GM21423 (cell line): Measurements from ENCODE around the gene CACNA2D1.
"Not testable (repeated sequence)": the region's sequence is repeated elsewhere in the genome, so short reads cannot be mapped to it uniquely, and the experiment has no call there.

Source experiments
- ATAC-seq: cut with Tn5 transposase; IDR thresholded peaks from one replicate; pipeline ENCODE4 v1.9.1; 2021; ENCODE audit warnings: mild to moderate bottlenecking, moderate library complexity; ENCODE audit not compliant: unreplicated experiment

CACNA2D1 gene

DNA sequence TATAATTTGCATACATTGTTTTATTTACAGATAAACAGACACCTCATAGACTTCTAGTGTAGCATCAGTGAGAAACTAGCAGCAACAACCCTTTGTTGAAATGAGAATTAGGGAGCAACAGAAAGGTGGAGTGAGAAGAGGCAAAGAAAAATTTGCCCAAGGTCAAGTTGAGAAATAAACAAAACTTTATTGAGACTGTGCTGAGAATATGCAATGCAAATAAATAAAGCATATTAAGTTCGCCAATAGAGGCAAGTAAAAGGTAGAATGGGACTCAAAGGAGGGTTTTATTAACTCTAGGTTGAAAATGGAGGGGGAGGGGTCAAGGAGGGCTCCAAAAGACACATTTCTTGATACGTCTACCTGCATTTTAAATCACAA lies 49.7 kb downstream of the CACNA2D1 start:
- ATAC-seq: no peak

DNA sequence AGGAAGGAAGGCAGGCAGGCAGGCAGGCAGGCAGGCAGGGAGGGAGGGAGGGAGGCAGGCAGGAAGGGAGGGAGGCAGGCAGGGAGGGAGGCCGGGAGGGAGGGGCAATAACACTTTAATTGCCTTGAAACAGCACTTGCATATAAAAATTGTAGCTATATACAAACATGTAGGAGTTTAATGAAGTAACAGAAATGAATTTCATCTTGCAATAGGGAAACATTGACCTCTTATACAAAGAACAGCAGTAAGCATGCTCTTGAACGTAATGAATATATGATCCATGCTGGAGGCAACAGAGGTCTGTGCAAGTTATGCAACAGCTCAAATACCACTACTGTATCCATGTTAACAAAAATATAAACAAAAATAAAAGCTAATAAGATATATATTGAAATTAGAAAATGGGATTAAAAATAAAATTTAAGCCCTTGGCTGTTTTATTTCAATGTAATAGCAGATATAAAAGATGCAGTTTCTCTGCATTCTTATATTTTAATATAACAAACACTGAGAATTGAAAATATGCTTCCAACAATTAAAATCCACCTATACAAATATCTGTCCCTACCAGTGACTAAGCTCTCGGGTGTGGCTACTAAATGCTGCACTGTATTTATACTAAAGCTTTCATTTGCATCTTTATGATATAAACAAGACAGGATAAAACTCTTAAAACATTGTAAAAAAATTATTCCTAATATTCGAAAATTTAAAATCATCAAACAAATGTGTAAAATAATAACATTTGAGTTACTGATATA lies 50.3 kb downstream of the CACNA2D1 start:
- no peak for ATAC-seq

DNA sequence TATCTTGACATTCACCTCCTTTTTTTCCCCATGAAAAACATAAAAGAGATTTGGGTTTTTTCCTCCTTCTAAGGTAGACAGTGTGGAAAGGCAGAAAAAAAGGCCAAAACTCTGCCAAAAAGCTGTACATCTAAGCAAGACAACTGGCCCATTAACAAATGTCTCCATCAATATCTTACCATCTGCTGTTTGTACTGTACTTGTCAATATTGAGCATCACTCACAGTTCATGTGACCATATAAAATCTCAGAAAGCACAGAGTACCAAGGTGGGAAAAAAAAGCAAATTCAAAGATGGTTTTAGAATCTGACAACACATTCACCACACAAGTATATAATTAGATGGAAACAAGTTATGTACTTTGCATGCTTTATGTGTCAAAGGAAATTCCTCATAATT lies 52.6 kb downstream of the CACNA2D1 start:
- no peak for ATAC-seq

DNA sequence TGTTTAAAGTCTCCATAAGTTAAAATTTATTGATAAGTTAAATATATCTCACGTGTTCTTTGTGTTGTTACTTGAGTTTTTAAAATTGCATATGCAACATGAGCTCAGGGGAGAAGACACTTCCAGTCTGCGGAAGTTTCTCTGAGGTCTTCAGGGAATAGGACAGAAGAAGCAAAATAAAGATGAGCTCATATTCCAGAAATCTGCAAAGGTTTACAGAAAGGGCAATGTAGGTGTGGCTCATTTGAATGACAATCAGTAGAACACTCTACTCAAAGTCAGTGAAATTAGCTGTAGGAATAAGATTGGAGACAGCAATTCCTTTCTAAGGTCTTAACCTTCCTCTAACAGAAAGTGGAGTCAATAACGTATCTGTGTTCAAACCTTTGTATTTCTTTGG lies 53.7 kb downstream of the CACNA2D1 start:
- no peak for ATAC-seq

DNA sequence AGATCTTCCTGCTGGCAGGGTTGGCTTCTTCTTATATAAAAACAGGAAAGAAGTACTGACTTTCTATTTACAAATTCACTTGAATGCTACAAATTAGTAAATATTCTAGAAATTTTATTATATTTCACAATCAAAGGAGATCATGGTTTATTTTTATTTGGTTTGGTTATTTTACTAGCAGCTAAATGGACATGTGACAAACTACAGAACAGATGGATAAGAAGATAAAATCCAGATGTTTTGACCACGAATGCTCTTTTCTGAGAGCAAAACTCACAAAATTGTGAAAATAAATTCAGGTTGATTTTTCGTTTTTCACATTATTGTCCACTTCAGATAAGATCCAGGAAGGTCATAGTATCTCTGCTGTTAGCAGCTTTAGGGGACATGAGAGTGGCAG lies 55.4 kb downstream of the CACNA2D1 start:
- ATAC-seq: no peak

DNA sequence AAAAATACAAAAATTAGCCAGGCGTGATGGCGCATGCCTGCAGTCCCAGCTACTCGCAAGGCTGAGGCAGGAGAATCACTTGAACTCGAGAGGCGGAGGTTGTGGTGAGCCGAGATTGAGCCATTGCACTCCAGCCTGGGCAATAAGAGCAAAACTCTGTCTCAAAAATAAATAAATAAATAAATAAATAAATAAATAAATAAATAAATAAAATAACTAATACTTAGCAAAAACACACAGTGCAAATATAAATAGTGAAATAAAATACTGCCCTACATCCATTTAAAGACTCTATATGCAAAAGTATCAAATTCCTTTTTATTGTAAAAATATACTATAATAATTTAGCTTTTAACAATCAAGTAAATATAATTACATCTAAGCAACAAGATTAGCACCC lies 57.0 kb downstream of the CACNA2D1 start:
- not testable (repeated sequence) for ATAC-seq

DNA sequence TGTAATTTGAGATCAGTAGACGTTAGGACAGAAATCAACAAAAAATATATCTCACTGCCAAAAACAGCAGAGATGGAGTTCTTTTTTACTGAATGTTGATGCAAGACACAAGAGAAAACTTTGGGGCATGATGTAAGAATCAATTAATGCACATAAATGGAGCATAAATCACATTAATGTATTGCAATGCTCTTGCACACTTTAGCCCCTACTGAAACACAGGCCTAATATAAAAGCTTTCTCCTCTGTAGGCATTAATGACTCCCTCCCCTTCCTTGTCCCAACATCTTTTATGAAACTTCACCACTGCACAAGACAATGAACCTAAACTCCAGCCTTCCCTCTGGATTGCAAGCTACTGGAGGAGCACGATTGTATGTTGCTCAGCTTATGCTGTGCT lies 58.8 kb downstream of the CACNA2D1 start:
- no peak for ATAC-seq

DNA sequence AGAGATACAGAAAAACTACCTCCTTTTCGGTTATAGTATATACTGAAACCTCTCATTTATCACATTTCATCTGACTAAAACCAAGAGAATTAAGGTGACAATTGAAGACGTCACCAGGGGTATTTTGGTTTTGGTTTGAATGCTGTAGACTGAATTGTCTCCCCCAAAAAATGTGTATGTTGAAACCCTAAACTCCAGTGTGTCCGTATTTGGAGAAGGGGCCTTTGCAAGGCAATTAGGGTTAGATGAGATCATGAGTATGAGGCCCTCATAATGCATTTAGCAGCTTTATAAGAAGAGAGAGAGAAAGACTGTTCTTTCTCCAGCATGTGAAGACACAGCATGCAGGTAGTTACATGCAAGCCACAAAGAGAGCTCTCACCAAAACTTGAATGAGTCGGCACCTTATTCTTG lies 59.5 kb downstream of the CACNA2D1 start:
- no peak for ATAC-seq

DNA sequence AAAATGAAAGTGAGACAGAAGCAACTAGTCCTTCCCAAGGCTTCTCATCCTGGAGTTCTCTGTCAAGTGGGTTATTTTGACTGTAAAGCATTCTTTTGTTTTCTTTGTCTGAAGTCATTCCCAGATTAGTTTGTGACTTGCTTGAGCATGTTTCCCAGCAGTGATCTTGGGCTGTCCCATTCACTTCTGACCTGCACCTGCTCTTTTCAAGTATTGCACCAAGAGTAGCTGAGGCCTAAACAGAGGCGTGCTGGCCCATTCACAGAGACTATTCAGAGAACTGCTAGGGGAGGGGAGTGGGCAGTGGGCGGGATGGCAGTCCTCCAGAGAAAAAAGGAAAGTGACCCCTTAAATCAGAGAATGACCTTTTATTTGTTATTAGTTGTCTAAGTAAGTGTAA lies 61.3 kb downstream of the CACNA2D1 start:
- no peak for ATAC-seq

DNA sequence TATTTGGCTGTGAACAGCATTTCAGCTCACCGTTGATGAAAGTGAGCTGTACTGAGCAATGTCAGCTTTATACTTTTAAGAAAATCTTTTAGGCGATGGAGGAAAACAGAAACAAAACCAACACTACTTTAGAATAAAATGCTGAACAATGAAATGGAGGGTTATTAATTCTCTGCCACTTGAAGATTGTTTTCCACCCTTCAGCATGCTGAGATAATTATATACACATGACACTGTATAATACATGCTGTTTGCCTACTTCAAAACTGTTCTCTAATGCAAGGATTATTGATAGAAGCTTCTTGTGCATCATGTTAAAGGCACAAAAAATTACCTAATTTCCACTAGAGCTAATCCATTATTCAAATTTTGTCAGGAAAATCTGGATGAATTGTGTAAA lies 66.8 kb downstream of the CACNA2D1 start:
- no peak for ATAC-seq

DNA sequence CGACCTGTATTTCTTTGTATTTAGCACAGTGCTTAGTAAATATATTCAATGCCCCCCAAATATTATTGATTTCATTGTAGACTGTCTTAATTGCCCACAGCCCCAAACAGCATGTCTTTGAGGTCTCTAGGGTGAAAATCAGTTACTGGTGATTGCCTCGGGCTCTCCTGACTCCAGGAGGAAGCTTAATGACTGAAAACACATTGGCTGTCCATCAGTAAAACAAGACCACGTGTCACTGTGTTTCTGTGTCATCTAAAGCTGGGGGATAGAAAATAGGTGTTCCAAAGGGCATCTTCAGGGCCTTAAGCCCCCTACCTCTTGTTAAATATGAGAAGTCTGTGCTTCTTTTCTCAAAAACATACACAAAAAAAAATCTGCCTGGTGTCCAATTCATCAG lies 67.9 kb downstream of the CACNA2D1 start:
- no peak for ATAC-seq

DNA sequence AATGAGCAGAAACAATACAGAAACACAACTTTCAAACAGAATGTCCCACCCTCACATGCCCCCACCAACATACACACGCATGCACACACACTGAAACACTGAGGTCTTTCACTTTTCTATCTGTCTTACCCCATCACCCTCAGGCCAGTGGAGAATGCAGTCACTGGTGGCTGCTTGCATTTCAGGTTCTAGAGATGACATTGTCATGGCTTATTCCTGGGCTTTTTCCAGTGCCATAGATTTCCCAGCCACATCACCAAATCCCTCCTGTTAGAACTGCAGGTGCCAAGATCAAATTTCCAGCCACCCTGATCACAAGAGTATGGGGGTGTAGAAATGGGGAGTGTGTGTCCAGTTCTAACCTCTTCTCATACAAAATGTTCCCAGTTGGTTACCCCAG lies 68.4 kb downstream of the CACNA2D1 start:
- no peak for ATAC-seq

DNA sequence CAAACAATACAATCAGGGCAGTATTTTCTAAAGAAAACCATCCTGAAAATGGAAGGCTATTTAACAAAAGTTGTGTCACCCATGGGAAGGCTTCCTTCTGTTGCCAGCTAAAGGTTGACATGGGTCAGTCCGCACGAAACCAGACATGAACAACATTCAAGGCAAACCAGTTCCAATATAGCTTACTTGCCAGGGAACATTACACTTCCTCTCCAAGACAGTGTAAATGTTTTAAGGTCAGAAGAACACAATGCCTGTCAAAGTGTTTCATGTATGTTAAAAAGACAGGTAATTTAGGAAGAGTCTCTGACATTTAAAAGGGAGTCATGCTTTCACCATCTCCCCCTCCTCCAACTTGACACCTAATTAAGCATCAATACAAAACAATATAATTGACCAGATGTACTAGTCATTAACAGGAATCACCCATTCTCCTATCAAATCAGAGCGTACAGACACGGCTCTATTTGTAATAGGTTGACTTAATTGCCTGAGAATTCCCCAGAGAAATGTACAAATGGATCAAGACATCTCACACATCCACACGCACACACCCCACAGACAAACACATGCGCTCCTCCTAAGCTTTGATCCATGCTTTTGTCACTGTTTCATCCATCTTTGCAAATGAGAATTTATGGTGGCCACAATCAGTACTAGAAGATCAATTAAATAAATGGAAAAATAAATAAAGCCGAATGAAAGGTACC lies 69.5 kb downstream of the CACNA2D1 start:
- ATAC-seq: no peak

DNA sequence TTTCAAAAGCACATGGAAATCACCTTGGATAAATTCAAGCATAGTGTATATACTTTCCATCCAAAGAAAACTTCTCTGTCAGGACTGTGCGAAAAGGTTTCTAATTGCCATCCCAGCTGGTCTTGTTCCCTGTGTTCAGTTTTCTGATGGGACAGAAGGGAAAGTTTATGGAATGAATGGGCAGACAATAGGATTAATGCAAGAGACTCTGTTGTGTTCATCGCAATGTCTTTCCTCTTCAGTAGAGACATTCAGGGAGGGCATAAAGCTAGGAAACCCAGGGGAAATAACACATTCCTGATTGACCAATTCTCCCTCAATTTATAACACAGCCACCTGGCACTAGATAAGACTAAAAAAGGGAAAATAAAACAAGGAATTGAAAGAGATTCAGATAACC lies 78.9 kb downstream of the CACNA2D1 start:
- ATAC-seq: no peak

DNA sequence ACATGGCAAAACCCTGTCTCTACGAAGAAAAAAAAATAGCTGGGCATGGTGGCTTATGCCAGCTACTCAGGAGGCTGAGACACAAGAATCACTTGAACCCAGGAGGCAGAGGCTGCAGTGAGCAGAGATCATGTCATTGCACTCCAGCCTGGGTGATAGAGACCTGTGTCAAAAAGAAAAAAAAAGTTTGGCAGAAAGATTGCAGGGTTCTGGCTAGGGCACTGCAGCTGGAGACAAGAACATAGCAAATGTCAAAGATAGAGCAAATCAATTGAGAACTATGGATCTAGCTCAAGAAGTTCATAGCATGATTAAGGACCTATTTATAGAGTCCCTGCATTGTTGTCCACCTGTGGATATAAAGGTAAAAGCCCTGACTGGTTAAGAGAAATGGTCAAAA lies 79.5 kb downstream of the CACNA2D1 start:
- no peak for ATAC-seq

DNA sequence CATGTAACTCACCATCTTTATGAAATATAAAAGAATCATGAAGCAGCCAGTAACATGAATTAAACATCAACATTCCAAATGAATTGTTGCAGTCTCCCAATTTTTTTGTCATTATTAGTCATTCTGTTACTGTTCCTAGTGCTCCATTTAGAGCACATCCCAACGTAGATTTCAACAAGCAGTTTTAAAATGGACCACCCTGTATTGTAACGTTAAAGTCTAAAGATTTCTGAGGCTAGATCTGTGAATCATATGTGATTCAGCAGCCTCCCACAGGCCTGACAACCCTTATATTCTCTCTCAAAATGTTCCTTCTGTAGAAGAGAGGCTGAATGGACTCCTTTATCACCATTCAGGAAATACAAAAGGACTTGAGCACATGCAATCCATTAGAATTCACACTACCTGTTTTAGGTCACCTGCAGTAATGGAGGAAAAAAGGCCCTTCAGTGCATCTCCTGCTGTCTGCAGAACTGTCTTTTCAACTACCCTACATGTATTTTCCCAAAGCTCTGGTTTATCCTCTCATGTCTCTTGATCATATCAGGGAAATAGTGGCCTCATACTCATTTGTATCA lies 81.4 kb downstream of the CACNA2D1 start:
- ATAC-seq: no peak

DNA sequence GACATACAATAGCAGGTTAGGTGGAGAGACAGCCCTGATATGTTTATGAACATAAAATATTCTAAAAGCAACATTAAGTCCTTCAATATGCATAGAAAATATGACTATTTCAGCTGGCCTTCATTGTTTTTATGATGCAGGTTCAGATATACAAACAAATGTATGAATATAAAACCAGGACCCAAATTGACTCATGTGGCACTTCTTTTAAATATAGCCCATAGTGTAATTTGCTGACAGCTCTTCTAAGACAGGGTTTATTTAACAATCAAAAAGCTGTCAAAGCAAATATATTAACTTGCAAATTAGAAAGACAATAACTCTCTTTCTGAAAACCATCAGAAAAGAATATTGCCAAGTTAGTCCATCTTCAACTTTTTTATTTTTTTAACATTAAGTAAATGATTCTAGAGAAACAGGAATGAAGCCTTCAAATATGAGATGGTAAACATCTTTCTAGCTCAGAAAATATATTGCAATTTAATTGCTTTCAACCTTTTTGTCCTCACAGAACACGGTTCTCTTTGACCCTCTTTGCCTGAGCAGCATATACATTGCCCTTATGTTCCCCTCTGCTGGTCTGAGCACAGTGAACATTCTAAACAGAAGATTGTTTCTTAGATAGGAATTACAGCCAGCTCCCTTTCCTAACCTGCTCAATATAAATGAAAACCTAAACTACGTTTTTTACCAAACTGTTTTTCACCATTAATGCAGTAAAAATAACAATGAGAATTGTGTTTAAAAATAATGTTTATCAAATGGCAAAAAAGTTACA lies 82.8 kb downstream of the CACNA2D1 start:
- no peak for ATAC-seq

DNA sequence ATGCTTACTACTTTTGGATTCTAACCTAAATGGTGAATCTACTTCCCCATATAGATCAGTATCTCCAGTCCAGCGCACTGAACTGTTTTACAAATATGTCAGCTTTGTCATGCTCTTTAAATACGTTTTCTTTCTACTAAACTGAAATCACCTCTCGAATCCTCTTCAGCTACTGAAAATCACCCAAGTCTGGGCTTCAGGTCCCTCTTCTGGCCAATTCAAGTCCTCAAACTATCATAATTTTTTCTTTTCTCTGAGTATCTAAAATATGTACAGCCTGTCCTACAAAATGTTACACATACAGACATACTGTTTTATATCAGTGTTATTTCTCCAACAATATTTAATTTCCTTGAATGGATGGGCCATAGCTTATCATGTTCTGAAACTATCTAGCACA lies 84.2 kb downstream of the CACNA2D1 start:
- ATAC-seq: no peak

DNA sequence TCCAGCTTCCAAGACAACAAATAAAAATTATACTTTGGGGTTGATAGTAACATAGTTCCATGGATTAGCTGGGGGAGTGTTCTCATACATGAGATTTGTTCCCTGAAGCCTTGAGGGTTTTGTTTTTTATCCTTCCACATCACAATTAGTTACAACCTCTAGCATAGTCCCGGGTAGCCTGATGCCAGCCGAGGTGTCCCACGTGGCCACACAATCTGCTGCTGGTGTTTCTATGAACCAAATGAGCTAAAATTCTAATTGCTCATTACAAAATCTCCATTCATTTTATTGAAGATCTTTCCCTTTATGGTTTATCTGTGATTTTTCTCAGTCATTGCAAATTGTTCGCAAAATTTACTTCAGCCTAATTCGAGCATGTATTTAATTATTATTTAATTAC lies 84.7 kb downstream of the CACNA2D1 start:
- ATAC-seq: no peak

DNA sequence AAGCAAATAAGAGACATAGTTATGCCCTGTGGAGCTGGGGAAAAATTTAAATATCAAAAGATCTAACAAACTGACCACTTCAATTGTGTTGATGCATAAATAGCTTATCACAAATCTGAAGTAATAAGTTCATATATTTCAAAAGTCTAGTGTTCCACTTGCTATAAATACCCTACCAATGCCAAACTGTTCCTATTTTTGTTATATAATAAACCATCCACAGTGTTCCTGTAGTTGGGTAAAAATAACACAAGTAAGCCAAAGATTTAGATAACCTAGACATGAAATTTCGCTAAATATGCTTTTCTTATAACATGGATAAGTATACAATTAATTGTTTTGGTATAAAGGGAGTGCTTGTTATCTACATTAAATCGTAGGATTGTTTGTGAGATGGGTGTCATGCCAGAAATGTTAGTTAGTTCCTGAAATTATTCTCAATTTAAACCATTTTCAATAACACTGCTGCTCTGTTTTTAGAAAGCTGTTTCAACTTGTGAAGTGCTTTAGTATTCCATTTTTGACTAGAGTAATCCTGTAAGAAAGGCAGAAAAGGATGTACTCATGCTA lies 85.5 kb downstream of the CACNA2D1 start:
- ATAC-seq: no peak

DNA sequence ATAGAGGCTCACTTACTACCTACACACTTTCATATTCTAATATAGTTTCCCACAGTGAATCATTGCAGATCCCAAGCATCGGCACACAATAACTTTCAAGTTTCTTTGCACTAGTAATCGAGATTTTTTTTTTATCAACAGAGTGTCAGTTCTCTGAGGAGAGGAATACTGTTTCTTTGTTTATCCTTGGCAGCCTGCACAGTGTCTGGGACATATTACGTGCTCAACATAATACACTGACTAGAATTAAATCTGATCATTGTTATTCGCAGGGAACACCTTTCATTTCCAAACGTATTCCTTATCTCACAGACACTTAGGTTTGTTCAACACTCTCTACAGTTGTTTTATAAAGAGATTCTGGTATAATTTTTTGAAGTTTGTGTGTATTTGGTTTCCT lies 95.3 kb downstream of the CACNA2D1 start:
- ATAC-seq: no peak
